SK-N-SH treated with all-trans-retinoic acid at 6 μM for 48 hours (cell line): ENCODE measurements around the gene MRC1.

Source experiments
- ATAC-seq: fragments of 200-7000 bp; cut with Tn5 transposase; 3 replicates; pipeline ENCODE4 v1.9.1; 2020; ENCODE audit warnings: mild to moderate bottlenecking, moderate library complexity
- ARNTL ChIP-seq: fragments of 450-650 bp; formaldehyde crosslinking; IDR thresholded peaks from 2 replicates; pipeline ENCODE4 v1.5.0; 2020; ENCODE audit warnings: low read depth, mild to moderate bottlenecking, moderate library complexity, borderline replicate concordance
- BACH2 ChIP-seq: fragments of 250-450 bp; sonication (Bioruptor Pico); IDR thresholded peaks from 2 replicates; pipeline ENCODE4 v1.9.0; 2021; ENCODE audit warnings: mild to moderate bottlenecking, borderline replicate concordance
- CSDC2 ChIP-seq: fragments of 250-450 bp; sonication (Bioruptor Pico); IDR thresholded peaks from 2 replicates; pipeline ENCODE4 v1.5.0; 2020; ENCODE audit warnings: mild to moderate bottlenecking, moderate library complexity
- ESRRG ChIP-seq: fragments of 250-450 bp; sonication (Bioruptor Pico); IDR thresholded peaks from 2 replicates; pipeline ENCODE4 v1.6.1; 2021; ENCODE audit warnings: mild to moderate bottlenecking
- GLIS3 ChIP-seq: fragments of 250-450 bp; sonication (Bioruptor Pico); IDR thresholded peaks from 2 replicates; pipeline ENCODE4 v1.5.0; 2020; ENCODE audit warnings: mild to moderate bottlenecking, moderate library complexity
- OSR1 ChIP-seq: fragments of 250-450 bp; sonication (Bioruptor Pico); IDR thresholded peaks from 2 replicates; pipeline ENCODE4 v1.8.0; 2022; ENCODE audit warnings: moderate library complexity, mild to moderate bottlenecking, inconsistent platforms
- PPARA ChIP-seq: fragments of 250-450 bp; sonication (Bioruptor Pico); IDR thresholded peaks from 2 replicates; pipeline ENCODE4 v1.5.0; 2020; ENCODE audit warnings: mild to moderate bottlenecking, borderline replicate concordance
- RARB ChIP-seq: fragments of 250-450 bp; sonication (Bioruptor Pico); IDR thresholded peaks from 2 replicates; pipeline ENCODE4 v1.8.0; 2021; ENCODE audit warnings: mild to moderate bottlenecking, moderate library complexity
- SNAI2 ChIP-seq: fragments of 250-450 bp; sonication (Bioruptor Pico); IDR thresholded peaks from 2 replicates; pipeline ENCODE4 v1.5.0; 2020; ENCODE audit warnings: mild to moderate bottlenecking, moderate library complexity
- TOX ChIP-seq: fragments of 250-450 bp; sonication (Bioruptor Pico); IDR thresholded peaks from 2 replicates; pipeline ENCODE4 v1.8.0; 2021; ENCODE audit warnings: mild to moderate bottlenecking, moderate library complexity, borderline replicate concordance
- ZFP3 ChIP-seq: fragments of 250-450 bp; sonication (Bioruptor Pico); IDR thresholded peaks from 2 replicates; pipeline ENCODE4 v1.5.0; 2020; ENCODE audit warnings: mild to moderate bottlenecking, moderate library complexity
- ZFP30 ChIP-seq: fragments of 450-650 bp; formaldehyde crosslinking; IDR thresholded peaks from 2 replicates; pipeline ENCODE4 v1.5.0; 2022; ENCODE audit warnings: mild to moderate bottlenecking, moderate library complexity
- ZNF565 ChIP-seq: fragments of 450-650 bp; formaldehyde crosslinking; conservative IDR thresholded peaks from 2 replicates; pipeline ENCODE4 v1.5.0; 2020; ENCODE audit warnings: low read depth, mild to moderate bottlenecking, moderate library complexity
- ZNF70 ChIP-seq: fragments of 450-650 bp; formaldehyde crosslinking; IDR thresholded peaks from 2 replicates; pipeline ENCODE4 v1.5.0; 2020; ENCODE audit warnings: mild to moderate bottlenecking, moderate library complexity
- ZNF8 ChIP-seq: fragments of 450-650 bp; formaldehyde crosslinking; IDR thresholded peaks from 2 replicates; pipeline ENCODE4 v1.5.0; 2020; ENCODE audit warnings: mild to moderate bottlenecking, moderate library complexity
- TF ChIP-seq, protein P1 (sequence below): fragments of 250-450 bp; sonication (Bioruptor Pico); IDR thresholded peaks from 2 replicates; pipeline ENCODE4 v1.5.0; 2020; ENCODE audit warnings: mild to moderate bottlenecking, moderate library complexity
- TF ChIP-seq, protein P2 (sequence below): fragments of 250-450 bp; sonication (Bioruptor Pico); IDR thresholded peaks from 2 replicates; pipeline ENCODE4 v1.5.1; 2020; ENCODE audit warnings: low read depth, mild to moderate bottlenecking, moderate library complexity
- TF ChIP-seq, protein P3 (sequence below): fragments of 250-450 bp; sonication (Bioruptor Pico); IDR thresholded peaks from 2 replicates; pipeline ENCODE4 v1.8.0; 2020; ENCODE audit warnings: mild to moderate bottlenecking, moderate library complexity, borderline replicate concordance
- TF ChIP-seq, protein P4 (sequence below): fragments of 250-450 bp; sonication (Bioruptor Pico); IDR thresholded peaks from 2 replicates; pipeline ENCODE4 v1.8.0; 2021; ENCODE audit warnings: low read depth, mild to moderate bottlenecking, moderate library complexity, borderline replicate concordance

MRC1 gene

DNA sequence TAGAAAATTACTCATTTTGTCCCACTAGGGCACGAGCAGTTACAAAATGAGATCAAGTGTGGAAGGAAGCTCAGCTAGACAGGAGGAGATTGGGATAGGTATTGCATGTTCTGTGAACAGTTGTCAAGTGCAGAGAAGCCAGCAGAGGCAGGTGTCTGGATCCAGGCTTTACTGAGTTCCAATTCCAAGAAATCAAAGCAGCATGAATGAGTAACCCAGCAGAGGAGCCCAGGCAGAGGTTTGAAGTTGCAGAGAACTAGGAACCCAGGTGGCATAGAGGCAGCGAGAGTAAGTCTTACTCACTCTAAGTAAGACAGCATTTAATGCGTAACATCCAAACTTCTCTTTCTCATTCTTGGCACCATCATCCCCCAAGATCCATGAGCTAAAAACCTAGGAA, 11.8 kb downstream of the MRC1 start (continued):
- TF ChIP-seq, protein P1, sequence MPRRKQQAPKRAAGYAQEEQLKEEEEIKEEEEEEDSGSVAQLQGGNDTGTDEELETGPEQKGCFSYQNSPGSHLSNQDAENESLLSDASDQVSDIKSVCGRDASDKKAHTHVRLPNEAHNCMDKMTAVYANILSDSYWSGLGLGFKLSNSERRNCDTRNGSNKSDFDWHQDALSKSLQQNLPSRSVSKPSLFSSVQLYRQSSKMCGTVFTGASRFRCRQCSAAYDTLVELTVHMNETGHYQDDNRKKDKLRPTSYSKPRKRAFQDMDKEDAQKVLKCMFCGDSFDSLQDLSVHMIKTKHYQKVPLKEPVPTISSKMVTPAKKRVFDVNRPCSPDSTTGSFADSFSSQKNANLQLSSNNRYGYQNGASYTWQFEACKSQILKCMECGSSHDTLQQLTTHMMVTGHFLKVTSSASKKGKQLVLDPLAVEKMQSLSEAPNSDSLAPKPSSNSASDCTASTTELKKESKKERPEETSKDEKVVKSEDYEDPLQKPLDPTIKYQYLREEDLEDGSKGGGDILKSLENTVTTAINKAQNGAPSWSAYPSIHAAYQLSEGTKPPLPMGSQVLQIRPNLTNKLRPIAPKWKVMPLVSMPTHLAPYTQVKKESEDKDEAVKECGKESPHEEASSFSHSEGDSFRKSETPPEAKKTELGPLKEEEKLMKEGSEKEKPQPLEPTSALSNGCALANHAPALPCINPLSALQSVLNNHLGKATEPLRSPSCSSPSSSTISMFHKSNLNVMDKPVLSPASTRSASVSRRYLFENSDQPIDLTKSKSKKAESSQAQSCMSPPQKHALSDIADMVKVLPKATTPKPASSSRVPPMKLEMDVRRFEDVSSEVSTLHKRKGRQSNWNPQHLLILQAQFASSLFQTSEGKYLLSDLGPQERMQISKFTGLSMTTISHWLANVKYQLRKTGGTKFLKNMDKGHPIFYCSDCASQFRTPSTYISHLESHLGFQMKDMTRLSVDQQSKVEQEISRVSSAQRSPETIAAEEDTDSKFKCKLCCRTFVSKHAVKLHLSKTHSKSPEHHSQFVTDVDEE (CRISPR knock-in tag): no peak
- TF ChIP-seq ZFP3 (no peak), TOX (CRISPR knock-in tag) (no peak), ESRRG (CRISPR knock-in tag) (no peak), OSR1 (CRISPR knock-in tag) (no peak), ZNF565 (CRISPR knock-in tag) (no peak), ZFP30 (CRISPR knock-in tag) (no peak)

DNA sequence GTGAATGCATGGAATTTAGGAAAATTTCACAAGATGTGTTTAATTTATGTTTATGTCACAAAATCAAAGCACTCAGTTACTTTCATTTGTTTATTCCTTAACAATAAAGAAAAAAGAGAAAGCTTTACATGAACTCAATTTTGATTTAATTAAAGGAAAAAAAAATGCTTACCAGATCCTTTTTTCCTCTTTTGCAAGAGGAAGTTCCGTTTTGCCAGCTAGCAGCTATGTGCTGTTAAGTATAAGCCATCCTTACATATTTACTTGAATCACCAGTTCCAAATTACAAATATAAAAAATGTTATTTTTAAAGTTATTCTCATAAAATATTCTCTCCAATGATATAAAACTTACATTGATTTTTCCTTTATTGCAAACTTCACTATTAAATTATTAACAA, 12.7 kb downstream of the MRC1 start:
- TF ChIP-seq ZNF8 (CRISPR knock-in tag) (no peak), PPARA (CRISPR knock-in tag) (no peak), SNAI2 (no peak), ZNF565 (CRISPR knock-in tag) (no peak), GLIS3 (CRISPR knock-in tag) (no peak), CSDC2 (CRISPR knock-in tag) (no peak), ARNTL (CRISPR knock-in tag) (no peak), RARB (CRISPR knock-in tag) (no peak), BACH2 (CRISPR knock-in tag) (no peak)
- TF ChIP-seq, protein P2, sequence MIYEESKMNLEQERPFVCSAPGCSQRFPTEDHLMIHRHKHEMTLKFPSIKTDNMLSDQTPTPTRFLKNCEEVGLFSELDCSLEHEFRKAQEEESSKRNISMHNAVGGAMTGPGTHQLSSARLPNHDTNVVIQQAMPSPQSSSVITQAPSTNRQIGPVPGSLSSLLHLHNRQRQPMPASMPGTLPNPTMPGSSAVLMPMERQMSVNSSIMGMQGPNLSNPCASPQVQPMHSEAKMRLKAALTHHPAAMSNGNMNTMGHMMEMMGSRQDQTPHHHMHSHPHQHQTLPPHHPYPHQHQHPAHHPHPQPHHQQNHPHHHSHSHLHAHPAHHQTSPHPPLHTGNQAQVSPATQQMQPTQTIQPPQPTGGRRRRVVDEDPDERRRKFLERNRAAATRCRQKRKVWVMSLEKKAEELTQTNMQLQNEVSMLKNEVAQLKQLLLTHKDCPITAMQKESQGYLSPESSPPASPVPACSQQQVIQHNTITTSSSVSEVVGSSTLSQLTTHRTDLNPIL: no peak
- TF ChIP-seq, protein P3, sequence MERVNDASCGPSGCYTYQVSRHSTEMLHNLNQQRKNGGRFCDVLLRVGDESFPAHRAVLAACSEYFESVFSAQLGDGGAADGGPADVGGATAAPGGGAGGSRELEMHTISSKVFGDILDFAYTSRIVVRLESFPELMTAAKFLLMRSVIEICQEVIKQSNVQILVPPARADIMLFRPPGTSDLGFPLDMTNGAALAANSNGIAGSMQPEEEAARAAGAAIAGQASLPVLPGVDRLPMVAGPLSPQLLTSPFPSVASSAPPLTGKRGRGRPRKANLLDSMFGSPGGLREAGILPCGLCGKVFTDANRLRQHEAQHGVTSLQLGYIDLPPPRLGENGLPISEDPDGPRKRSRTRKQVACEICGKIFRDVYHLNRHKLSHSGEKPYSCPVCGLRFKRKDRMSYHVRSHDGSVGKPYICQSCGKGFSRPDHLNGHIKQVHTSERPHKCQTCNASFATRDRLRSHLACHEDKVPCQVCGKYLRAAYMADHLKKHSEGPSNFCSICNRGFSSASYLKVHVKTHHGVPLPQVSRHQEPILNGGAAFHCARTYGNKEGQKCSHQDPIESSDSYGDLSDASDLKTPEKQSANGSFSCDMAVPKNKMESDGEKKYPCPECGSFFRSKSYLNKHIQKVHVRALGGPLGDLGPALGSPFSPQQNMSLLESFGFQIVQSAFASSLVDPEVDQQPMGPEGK (CRISPR knock-in tag): no peak
- no peak for ATAC-seq

DNA sequence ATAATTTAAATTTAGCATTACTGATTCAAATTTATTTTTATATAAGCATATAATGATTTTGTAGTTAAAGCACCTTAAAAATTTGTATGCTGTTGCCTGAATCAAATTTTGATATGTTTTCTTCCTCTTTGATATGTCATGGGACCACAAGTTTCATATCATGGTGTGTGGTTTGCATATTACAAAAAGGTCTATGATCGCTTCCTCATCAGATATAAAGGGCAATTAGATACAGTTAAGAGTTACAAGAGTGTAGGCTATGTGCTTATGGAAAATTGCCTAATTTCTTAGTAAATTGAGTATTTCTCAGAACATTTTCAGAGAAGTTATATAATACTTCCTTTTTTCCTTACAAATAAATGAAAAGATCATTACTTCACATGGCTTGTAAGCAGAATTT, 22.2 kb downstream of the MRC1 start:
- no peak for ATAC-seq
- TF ChIP-seq, protein P3 (CRISPR knock-in tag): no peak
- TF ChIP-seq PPARA (CRISPR knock-in tag) (no peak), GLIS3 (CRISPR knock-in tag) (no peak), RARB (CRISPR knock-in tag) (no peak), BACH2 (CRISPR knock-in tag) (no peak), ZFP30 (CRISPR knock-in tag) (no peak), ESRRG (CRISPR knock-in tag) (no peak), ZNF565 (CRISPR knock-in tag) (no peak), ZNF70 (CRISPR knock-in tag) (no peak)
- TF ChIP-seq, protein P4, sequence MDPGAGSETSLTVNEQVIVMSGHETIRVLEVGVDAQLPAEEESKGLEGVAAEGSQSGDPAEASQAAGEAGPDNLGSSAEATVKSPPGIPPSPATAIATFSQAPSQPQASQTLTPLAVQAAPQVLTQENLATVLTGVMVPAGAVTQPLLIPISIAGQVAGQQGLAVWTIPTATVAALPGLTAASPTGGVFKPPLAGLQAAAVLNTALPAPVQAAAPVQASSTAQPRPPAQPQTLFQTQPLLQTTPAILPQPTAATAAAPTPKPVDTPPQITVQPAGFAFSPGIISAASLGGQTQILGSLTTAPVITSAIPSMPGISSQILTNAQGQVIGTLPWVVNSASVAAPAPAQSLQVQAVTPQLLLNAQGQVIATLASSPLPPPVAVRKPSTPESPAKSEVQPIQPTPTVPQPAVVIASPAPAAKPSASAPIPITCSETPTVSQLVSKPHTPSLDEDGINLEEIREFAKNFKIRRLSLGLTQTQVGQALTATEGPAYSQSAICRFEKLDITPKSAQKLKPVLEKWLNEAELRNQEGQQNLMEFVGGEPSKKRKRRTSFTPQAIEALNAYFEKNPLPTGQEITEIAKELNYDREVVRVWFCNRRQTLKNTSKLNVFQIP (CRISPR knock-in tag): no peak

DNA sequence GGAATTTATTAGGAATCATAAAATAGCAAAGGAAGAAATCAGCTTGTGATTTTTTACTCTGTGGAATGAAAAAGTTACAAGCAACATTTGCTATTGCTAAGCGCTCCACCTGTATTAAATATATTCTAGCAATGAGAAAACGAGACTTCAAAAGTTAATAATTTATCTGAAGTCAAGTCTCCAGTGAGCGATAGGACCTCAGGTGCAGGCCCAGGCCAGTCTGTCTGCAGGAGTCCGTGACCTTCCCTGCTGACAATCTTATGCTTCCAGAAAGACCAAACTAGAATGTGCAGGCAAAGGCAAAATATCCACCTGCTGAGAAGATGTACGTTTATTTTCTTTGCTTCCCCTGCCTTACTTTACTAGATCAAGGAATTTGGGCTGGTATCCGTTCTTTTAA, 22.7 kb downstream of the MRC1 start:
- no peak for TF ChIP-seq BACH2 (CRISPR knock-in tag)
- no peak for ATAC-seq
